Measurements from ENCODE around the gene EEF1B2.
"Not testable (repeated sequence)": the region's sequence is repeated elsewhere in the genome, so short reads cannot be mapped to it uniquely, and the experiment has no call there.

Gene EEF1B2

DNA sequence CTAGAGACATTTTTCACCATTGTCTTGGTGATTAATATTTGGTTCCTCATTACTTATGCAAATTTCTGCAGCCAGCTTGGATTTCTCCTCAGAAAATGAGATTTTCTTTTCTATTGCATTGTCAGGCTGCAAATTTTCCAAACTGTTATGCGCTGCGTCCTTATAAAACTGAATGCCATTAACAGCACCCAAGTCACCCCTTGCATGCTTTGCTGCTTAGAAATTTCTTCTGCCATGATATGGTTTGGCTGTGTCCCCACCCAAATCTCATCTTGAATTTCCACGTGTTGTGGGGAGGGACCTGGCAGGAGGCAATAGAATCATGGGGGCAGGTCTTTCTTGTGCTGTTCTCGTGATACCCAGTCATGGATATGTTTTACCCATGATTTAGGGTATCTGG lies 8.5 kb downstream of the EEF1B2 start:
- DNase-seq, result not testable (repeated sequence)

DNA sequence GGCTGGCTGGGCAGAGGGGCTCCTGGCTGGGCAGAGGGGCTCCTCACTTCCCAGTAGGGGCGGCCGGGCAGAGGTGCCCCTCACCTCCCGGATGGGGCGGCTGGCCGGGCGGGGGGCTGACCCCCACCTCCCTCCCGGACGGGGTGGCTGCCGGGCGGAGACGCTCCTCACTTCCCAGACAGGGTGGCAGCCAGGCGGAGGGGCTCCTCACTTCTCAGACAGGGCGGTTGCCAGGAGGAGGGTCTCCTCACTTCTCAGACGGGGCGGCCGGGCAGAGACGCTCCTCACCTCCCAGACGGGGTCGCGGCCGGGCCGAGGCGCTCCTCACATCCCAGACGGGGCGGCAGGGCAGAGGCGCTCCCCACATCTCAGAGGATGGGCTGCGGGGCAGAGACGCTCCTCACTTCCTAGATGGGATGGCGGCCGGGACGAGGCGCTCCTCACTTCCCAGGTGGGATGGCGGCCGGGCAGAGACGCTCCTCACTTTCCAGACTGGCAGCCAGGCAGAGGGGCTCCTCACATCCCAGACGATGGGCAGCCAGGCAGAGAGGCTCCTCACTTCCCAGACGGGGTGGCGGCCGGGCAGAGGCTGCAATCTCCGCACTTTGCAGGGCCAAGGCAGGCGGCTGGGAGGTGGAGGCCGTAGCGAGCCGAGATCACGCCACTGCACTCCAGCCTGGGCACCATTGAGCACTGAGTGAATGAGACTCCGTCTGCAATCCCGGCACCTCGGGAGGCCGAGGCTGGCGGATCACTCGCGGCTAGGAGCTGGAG lies 12.1 kb downstream of the EEF1B2 start:
- DNase-seq, result not testable (repeated sequence)

DNA sequence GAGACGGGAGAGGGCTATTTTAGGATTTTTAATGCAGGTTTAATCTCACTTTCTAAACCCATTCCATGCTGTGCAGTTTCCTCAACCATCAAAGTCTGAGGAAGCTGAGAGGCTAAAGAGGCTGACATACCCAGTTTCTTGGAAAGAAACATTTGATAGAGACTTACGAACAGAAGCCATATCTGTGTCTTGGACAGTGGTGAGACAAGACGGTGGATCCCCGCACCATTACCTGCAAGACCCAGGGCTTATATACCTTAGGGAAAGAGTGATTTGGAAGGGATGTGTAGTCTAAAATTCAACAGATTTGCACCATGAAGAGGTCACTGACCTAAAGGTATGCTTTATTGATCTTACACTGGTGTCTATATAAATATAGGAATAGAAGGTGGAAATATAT lies 13.5 kb downstream of the EEF1B2 start:
- DNase-seq, result no peak

DNA sequence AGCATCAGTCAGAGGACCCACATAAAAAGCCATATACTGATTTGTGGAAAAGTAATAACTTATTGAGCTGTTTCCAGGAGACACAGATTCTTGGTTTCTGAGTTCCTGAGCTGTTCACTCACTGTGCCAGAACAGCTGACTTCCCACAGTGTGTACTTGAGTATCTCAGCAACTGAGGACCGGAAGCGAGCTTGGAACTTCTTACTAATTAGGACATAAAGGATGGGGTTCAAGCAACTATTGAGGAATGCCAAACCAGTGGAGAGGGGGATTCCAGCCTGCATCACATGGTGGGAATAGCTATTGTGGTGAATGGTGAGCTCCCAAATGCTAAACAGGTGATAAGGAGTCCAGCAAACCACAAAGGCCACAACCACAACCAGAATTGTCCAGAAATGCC lies 16.4 kb downstream of the EEF1B2 start:
- no peak for DNase-seq

- no peak for DNase-seq
These were observed 17.2 kb downstream of the EEF1B2 start for GRCh38 chr2:206176901-206177300.

GRCh38 chr2:206181526-206181925 lies 21.8 kb downstream of the EEF1B2 start:
- DNase-seq, result not testable (repeated sequence)

DNA sequence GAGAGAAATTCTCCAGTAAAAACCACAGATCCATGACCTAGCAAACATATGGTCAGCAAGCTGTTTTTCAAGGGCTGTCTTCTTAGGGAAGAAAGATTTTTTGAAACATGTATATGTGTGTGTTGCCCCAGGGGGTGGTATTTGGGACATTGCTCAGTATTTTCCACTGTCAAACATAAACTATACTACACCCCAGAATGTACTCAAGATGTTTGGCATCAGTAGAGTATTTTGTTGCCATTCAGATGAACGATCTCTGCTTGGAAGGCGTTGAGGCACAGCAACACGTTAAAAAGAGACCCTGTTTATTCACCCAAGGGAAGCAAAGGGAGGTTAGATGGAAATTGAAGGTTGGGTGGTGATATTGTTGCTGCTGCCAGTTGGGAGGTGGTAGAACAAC lies 30.0 kb downstream of the EEF1B2 start:
- no peak for DNase-seq

DNA sequence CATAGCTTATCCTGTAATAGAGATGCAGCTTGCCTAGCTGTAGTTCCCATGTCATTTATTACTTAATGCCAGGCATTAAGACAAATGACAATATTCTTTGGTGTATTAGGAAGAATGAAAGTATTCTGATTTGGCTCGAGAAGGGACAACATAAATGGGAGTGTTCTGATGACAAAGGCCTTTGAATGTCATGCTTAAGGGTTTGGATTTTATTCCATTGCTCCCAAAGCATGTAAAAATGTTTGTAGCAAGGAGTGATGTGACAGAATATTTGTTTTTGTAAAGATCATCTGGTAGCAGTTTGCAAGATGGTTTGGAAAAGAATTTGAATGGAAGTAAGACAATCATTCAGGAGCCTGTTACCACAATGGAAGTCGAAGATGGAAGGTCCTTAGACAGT lies 30.4 kb downstream of the EEF1B2 start:
- no peak for DNase-seq

- DNase-seq, result no peak
These were observed 31.0 kb downstream of the EEF1B2 start for GRCh38 chr2:206190689-206191088.

DNA sequence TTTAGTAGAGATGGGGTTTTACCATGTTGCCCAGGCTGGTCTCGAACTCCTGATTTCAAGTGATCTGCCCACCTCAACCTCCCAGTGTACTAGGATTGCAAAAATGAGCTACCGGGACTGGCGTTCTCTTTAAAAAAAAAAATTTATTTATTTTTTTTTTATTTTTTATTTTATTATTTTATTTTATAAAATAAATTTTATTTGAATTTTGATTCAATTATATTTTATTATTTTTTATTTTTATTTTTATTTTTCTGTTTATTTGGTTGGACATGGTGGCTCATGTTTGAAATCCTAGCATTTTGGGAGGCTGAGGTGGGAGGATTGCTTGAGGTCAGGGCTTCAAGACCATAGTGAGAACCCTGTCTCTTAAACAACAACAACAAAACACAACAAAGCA lies 32.5 kb downstream of the EEF1B2 start:
- no peak for DNase-seq

- no peak for DNase-seq
These were observed 34.1 kb downstream of the EEF1B2 start for GRCh38 chr2:206193671-206194357.

DNA sequence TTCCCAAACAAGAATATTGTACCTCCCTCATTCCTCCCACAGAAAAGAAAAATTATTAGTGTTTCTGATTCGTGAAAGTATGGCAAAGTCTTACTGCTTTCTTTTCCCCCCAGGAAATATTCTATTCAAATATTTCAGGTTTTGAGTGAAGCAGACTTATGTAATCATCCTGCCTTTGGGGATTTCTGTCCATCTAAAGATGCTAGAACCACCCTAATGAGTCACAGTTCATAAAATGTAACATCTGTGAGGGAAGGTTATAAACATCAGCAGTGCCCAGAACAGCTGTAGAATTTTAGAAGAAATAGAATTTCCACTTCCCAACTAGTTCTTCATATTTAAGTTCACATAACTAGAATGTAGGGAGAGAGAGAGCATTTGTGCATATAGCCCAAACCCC lies 39.0 kb downstream of the EEF1B2 start:
- DNase-seq, result no peak

DNA sequence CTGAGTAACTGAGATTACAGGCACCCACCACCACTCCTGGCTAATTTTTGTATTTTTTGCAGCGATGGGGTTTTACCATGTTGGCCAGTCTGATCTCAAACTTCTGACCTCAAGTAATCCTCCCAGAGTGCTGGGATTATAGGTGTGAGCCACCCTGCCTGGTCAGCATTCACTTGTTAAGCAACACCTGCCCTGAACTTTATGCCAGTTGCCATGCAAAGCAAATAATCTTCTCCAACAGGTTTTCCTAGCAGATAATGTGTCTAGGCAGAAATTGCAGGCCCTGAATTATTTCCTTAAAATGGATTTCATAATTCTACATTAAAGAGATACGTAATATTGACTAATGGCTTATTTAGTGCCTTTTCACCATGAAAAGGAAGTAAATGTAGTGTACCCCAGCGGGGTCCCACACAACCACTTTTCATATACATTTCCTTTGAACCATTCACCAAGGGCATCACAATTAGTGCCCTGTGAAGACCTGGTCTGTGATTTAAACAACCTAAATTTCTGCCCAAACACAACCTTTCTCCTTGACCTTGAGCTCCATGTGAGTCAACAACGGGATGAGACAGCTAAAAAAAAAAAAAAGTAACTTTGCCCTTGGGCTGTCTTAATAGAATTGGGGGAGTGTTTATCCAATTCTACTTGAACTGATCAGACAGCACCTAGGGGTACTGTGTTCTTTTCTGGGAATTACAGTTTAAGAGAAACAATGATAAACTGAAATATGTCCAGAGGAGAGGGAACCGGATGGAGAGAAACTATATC lies 41.6 kb downstream of the EEF1B2 start:
- DNase-seq, result no peak

DNA sequence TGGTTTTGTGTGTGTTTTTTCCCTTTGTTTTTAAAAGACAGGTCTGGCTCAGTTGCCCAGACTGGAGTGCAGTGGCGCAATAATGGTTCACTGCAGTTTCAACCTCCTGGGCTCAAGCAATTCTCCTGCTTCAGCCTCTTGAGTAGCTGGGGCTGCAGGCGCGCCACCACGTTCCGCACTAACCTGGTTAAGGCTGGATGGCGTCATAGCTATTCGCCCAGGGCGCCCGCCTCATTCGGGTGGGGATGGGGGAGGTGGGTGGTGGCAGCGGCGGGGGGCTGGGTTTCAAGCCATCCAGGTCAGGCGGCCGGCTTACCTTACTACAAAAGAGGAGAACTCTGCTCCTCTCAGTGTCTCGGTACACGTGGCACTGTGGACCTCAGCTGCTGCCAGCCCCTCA lies 42.8 kb downstream of the EEF1B2 start:
- DNase-seq, result no peak

GRCh38 chr2:206203331-206203730 lies 43.6 kb downstream of the EEF1B2 start:
- no peak for DNase-seq

- DNase-seq, result no peak
These were observed 45.0 kb downstream of the EEF1B2 start for GRCh38 chr2:206204710-206205109.

DNA sequence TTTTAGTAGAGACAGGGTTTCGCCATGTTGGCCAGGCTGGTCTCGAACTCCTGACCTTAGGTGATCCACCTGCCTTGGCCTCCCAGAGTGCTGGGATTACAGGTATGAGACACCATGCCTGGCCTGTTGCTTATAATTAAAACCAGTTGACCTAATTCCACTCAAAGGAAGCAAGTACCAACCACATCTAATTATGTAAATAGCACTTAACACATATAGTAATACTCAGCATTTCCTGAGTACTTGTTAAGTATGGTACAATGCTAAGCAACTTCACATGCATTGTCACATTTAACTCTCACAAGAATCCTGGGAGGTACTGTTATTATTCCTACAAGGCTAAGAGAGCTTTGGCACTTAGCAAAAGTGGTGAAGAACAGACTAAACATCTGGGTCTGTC lies 47.6 kb downstream of the EEF1B2 start:
- DNase-seq, result not testable (repeated sequence)

DNA sequence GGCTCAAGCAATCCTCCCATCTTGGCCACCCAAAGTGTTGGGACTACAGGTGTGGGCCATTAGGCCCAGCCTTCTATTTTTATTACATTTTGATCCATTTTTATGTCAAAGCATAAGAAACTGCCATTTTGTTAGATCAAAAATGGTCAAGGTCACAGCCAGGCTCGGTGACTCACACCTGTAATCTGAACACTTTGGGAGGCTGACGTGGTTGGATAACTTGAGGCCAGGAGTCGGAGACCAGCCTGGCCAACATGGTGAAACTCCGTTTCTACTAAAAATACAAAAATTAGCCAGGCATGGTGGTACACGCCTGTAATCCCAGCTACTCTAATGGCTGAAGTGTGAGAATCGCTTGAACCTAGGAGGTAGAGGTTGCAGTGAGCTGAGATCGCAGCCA lies 49.2 kb downstream of the EEF1B2 start:
- DNase-seq, result no peak

DNA sequence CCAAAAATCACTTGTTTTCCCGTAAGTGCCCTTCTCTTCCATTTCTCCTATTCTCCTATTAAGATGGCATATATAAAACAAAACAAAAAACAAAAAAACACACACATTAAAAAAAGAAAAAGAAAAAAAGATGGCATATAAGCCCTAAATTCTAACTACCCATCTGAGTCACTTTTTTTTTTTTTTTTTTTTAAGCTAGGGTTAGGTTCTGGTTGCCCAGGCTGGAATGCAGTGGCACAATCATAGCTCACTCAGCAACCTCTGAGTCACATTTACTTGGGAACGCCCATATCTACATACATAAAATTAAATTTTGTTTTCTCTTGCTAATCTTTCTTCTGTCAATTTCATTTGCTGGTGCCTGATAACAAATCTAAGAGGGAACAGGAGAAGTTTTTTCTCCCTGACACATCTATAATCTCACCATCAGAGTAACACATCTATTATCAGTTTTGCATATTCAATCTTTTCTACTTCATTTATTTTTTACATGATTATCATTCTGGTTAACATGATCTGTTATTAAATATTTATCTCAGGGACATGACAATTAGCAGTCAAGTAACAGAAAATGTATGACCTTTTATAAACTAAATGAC lies 52.1 kb downstream of the EEF1B2 start:
- DNase-seq, result no peak

Data from stimulated activated CD4-positive, alpha-beta T cell treated with anti-CD3 and anti-CD28 coated beads, Interleukin-15, amount 100 ng/mL, for 24 hours (primary cell).